GM12891 (cell line): ENCODE measurements around the gene LENG8.
"Not testable (repeated sequence)": the region's sequence is repeated elsewhere in the genome, so short reads cannot be mapped to it uniquely, and the experiment has no call there.

Experiments used
- DNase-seq: peaks from one replicate; pipeline ENCODE4 v3.0.0; 2011; ENCODE audit warnings: low spot score; ENCODE audit not compliant: insufficient read length
- FAIRE-seq: peaks from 2 replicates; lab custom pipeline; 2011; peaks lifted over from hg19 to GRCh38; lab: Jason Lieb, UNC
- PAX5 ChIP-seq: IDR thresholded peaks from 2 replicates; pipeline ENCODE4 v1.6.1; 2011; ENCODE audit warnings: low read length, moderate library complexity, mild to moderate bottlenecking; ENCODE audit not compliant: insufficient read depth, severe bottlenecking
- POLR2A ChIP-seq: IDR thresholded peaks from 2 replicates; pipeline ENCODE4 v1.6.1; 2011; ENCODE audit warnings: low read depth, low read length, control low read depth
- POLR2AphosphoS5 ChIP-seq: IDR thresholded peaks from 2 replicates; pipeline ENCODE4 v1.6.1; 2011; ENCODE audit warnings: low read depth, low read length, control low read depth
- POU2F2 ChIP-seq: IDR thresholded peaks from 2 replicates; pipeline ENCODE4 v1.6.1; 2011; ENCODE audit warnings: low read depth, mild to moderate bottlenecking, control low read depth, low read length, moderate library complexity
- SPI1 ChIP-seq: IDR thresholded peaks from 2 replicates; pipeline ENCODE4 v1.6.1; 2011; ENCODE audit warnings: low read depth, low read length, control low read depth
- TAF1 ChIP-seq: IDR thresholded peaks from 2 replicates; pipeline ENCODE4 v1.6.1; 2011; ENCODE audit warnings: low read depth, low read length, control low read depth

Gene LENG8

GRCh38 chr19:54502518-54503048 lies 53.6 kb downstream of the LENG8 start, which contains the start of gene LAIR2:
TSS of gene LAIR2 (plus strand) at chr19:54502831. CDS start at chr19:54502919, 88 bp downstream.
- DNase-seq (peak; percentile 39), FAIRE-seq (no peak)
- TF ChIP-seq PAX5 (no peak), POLR2A (no peak), POLR2AphosphoS5 (no peak), POU2F2 (no peak), TAF1 (no peak), SPI1 (no peak)

GRCh38 chr19:54505542-54505941 lies 56.5 kb downstream of the LENG8 start:
- FAIRE-seq, DNase-seq: not testable (repeated sequence)

- FAIRE-seq (no peak), DNase-seq (no peak)
- TF ChIP-seq POLR2AphosphoS5: no peak
- TF ChIP-seq POLR2A: no peak
- no peak for TF ChIP-seq PAX5
- no peak for TF ChIP-seq TAF1
Observed at GRCh38 chr19:54506079-54506478, 57.1 kb downstream of the LENG8 start.

GRCh38 chr19:54507038-54507717 lies 58.2 kb downstream of the LENG8 start:
- not testable (repeated sequence) for DNase-seq, FAIRE-seq

- FAIRE-seq (no peak), DNase-seq (no peak)
- TF ChIP-seq POLR2AphosphoS5: no peak
- TF ChIP-seq TAF1: no peak
- no peak for TF ChIP-seq POU2F2
- no peak for TF ChIP-seq SPI1
Observed at GRCh38 chr19:54507824-54508223, 58.8 kb downstream of the LENG8 start.

- peak; percentile 47 for FAIRE-seq
- DNase-seq: not testable (repeated sequence)
Observed at GRCh38 chr19:54508487-54508886, 59.5 kb downstream of the LENG8 start.

GRCh38 chr19:54509200-54509940 lies 60.4 kb downstream of the LENG8 start:
- not testable (repeated sequence) for DNase-seq
- FAIRE-seq: peak; percentile 93
